Breast epithelium (tissue), 4 donors: ENCODE data around the gene ANKRD33. TPM values are rescaled to one million over a fixed set of nuclear protein-coding genes. Genes with fewer than 3 reads are reported as not detected.

ENCODE experiments used
- DNase-seq, 2 donors: peaks; one replicate each; pipeline ENCODE4 v3.0.0-alpha.2; 2019; ENCODE audit warnings: low spot score in 2 of 2
- H3K27ac ChIP-seq, 2 donors: fragments of 200-600 bp; sonication (generic) in 1 of 2; one replicate each; pipeline ENCODE4 v1.5.1; 2016 to 2019; ENCODE audit warnings: mild to moderate bottlenecking in 1 of 2
- H3K27me3 ChIP-seq, 2 donors: fragments of 200-600 bp; sonication (generic) in 1 of 2; one replicate each; pipeline versions ENCODE4 v1.5.1 to v1.6.0; 2017 to 2019; ENCODE audit warnings: control low read depth in 1 of 2, mild to moderate bottlenecking in 1 of 2
- H3K36me3 ChIP-seq: fragments of 200-600 bp; one replicate; pipeline ENCODE4 v1.5.1; 2019
- H3K4me1 ChIP-seq, 2 donors: fragments of 200-600 bp; sonication (generic); one replicate each; pipeline ENCODE4 v1.5.1; 2016 to 2019; ENCODE audit warnings: control low read depth in 1 of 2
- H3K4me3 ChIP-seq, 3 donors: fragments of 200-600 bp; sonication (generic); 1 replicate in 2 of 3; 2 replicates in 1 of 3; pipeline ENCODE4 v1.5.1; 2016 to 2019; ENCODE audit warnings: mild to moderate bottlenecking in 3 of 3, moderate library complexity in 2 of 3
- H3K9me3 ChIP-seq, 2 donors: fragments of 200-600 bp; sonication (generic) in 1 of 2; one replicate each; pipeline ENCODE4 v1.5.1; 2016 to 2019; ENCODE audit warnings: control low read depth in 1 of 2
- POLR2A ChIP-seq: fragments of 450-650 bp; IDR thresholded peaks from one replicate; pipeline ENCODE4 v1.6.1; 2016; ENCODE audit warnings: antibody characterized with exemption, mild to moderate bottlenecking, moderate library complexity
- POLR2AphosphoS5 ChIP-seq, 3 donors: sonication (generic); formaldehyde crosslinking; IDR thresholded peaks; one replicate each; pipeline ENCODE4 v1.6.1; 2017; ENCODE audit warnings: antibody characterized with exemption in 3 of 3
- intact Hi-C: fragments of 100-400 bp; cut with DNase I; formaldehyde crosslinking; loops from one replicate; pipeline ENCODE4 v1.15.1; 2023; ENCODE audit warnings: low total_unique reads
- total RNA-seq, 3 donors: library from RNA; depleted of rRNA; stranded (reverse); fragments of >200 nt; gene quantifications; one replicate each; pipeline ENCODE4 v1.1.0, GENCODE V29; 2016
- TF ChIP-seq, protein P1 (sequence below), 3 donors: fragments of 450-650 bp; IDR thresholded peaks; one replicate each; pipeline ENCODE4 v1.5.1; 2016 to 2017; ENCODE audit warnings: antibody characterized with exemption in 3 of 3, mild to moderate bottlenecking in 3 of 3, moderate library complexity in 3 of 3

The ANKRD33 gene
- total RNA-seq, 3 donors from 2014 or later, result not detected

GRCh38 chr12:51847643-51848325 lies 40.1 kb upstream of the ANKRD33 start:
- peak overlapping the region; percentile 54 to 87 (median 74) for H3K4me3 ChIP-seq
- intact Hi-C loops, result loop anchor here (2.0 kb wide), 1 partner anchor 57 kb away; no protein-coding TSS in a partner anchor
- peaks cover 0 to 4% of the 10 kb centered on the region in 2 donors for H3K27me3 ChIP-seq
- H3K4me1 ChIP-seq, result no peaks in the 10 kb centered on the region
- H3K36me3 ChIP-seq, result no peaks in the 10 kb centered on the region
- TF ChIP-seq POLR2A, result no peak
- TF ChIP-seq, protein P1, sequence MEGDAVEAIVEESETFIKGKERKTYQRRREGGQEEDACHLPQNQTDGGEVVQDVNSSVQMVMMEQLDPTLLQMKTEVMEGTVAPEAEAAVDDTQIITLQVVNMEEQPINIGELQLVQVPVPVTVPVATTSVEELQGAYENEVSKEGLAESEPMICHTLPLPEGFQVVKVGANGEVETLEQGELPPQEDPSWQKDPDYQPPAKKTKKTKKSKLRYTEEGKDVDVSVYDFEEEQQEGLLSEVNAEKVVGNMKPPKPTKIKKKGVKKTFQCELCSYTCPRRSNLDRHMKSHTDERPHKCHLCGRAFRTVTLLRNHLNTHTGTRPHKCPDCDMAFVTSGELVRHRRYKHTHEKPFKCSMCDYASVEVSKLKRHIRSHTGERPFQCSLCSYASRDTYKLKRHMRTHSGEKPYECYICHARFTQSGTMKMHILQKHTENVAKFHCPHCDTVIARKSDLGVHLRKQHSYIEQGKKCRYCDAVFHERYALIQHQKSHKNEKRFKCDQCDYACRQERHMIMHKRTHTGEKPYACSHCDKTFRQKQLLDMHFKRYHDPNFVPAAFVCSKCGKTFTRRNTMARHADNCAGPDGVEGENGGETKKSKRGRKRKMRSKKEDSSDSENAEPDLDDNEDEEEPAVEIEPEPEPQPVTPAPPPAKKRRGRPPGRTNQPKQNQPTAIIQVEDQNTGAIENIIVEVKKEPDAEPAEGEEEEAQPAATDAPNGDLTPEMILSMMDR (IDR thresholded peaks at IDR 0.05), result no peak
- no peak for TF ChIP-seq POLR2AphosphoS5 (IDR thresholded peaks at IDR 0.05)
- no peaks in the 10 kb centered on the region for H3K9me3 ChIP-seq
- H3K27ac ChIP-seq, result peak overlapping the region; percentile 82 to 97
- no peak for DNase-seq

DNA sequence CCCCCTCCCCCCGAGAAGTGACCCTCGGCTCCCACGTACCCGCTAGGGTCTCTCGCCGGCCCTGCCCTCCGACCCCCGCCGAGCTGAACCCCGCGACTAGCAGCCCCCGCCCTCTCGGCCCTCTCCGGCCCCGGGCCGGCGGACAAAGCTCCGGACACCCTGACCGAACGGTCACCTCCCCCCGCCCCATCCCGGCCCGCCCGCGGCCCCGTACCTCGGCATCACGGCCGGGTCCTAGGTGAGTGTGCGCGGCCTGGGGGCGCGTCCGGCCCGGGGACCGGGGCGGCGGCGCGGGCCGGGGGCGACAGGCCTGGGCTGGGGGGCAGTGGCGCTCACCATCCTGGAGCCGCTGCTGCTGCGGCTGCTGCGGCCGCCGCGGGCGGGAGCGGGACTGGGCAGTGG lies 39.6 kb upstream of the ANKRD33 start, which contains the start of gene FIGNL2:
FIGNL2 (minus strand) TSS at position 393 of the 402 bp plus-strand sequence. CDS start 26,305 bp downstream, outside the sequence.
- Histone ChIP-seq H3K36me3 (no peaks in the 10 kb centered on the region), H3K27ac (peak within 1 kb of the TSS; percentile 82 to 97), H3K4me3 (peak within 1 kb of the TSS; percentile 54 to 87 (median 74)), H3K4me1 (no peaks in the 10 kb centered on the region), H3K9me3 (no peaks in the 10 kb centered on the region), H3K27me3 (peaks cover 0 to 4% of the 10 kb centered on the region in 2 donors)
- intact Hi-C loops, result no loop called here
- DNase-seq, result no peak
- no peak for TF ChIP-seq POLR2AphosphoS5 (IDR thresholded peaks at IDR 0.05)

DNA sequence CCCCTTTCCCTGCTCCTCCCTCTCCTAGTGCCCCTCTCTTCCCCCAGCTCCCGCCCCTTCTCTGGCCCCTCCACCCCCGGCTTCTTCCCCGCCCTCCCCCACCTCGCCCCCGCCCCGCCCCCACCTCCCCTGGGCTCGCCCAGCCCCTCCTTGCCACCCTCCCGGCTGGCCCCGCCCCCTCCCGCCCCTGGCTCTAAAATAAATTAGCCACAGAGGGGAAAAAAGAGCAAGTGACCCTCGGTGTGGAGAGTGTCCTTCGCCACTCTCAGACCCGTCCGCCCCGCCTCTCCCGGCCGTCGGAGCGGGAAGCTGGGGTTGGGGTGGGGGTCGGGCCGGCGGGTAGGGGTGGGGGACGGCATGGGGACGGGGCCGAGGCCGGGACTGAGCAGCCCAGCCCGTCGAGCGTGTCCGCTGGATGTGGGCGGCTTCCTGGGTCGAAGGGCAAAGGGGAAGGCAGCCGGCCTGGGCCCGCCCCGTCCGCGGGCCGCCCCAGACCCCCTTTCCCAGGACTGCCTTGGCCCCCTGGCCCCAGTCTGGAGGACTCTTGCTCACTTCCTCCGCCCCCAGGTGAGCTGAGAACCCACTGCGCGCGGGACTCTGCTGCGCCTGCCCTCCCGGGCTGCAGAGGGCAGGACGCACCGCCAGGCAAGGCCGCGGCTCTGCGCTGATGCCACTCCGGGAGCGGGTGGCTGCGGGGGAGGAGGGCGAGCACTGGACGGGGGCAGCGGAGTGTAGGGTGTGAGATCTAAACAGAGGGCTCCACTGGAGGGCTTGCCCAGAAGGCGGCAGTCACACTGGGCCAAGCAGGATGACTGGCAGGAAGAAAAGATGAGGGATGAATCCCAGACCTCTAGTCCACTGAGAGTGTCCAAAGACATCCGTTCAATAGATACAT lies 38.8 kb upstream of the ANKRD33 start:
- H3K4me1 ChIP-seq, result no peaks in the 10 kb centered on the region
- DNase-seq, result no peak
- H3K27ac ChIP-seq, result peak overlapping the region; percentile 82 to 97
- intact Hi-C loops, result no loop called here
- peak overlapping the region; percentile 54 to 87 (median 74) for H3K4me3 ChIP-seq
- H3K27me3 ChIP-seq, result peaks cover 0 to 4% of the 10 kb centered on the region in 2 donors
- TF ChIP-seq POLR2A (no peak), POLR2AphosphoS5 (IDR thresholded peaks at IDR 0.05) (peak in 1 of 3 donors; percentile 45)
- TF ChIP-seq, protein P1 (IDR thresholded peaks at IDR 0.05), result no peak
- no peaks in the 10 kb centered on the region for H3K9me3 ChIP-seq
- no peaks in the 10 kb centered on the region for H3K36me3 ChIP-seq

DNA sequence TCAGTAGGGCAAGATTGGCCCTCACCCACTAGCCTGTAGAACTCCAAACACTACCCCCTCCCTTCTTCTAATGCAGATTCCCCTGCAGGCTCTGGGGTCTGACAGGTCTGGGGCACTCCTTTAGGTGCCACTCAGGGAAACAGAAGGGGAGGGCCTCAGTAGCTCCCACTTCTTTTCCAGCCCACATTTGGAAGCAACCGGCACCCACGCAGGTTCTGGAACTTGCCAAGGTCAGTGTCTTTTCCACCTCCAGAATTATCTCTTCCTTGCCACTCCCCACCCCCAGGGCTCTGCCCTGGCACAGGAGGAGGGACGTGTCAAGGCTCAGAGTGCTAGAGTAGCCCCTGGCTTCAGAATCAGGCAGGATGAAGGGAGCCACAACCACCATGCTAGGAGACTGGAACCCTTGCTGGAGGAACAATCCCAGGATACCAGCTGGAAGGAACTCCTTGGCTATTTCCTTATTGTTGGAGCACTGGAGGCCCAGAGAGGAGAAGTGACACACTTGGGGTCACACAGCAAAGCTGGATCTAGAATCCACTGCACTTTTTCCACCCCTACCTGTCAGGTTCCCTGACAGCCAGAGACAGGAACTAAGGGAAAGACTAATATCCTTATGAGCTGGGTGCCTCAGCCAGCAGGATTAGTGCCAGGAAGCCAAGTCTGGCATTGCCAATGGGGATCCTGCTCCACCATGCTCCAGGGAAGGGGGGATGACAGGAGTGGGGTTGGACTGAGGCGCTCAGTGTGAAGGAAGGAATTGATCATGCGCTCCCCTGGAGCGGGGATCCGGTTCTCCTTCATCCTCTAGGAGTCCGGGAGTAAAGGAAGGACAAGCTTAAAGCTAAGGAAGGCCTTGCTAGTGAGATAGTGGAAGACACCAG lies 37.6 kb upstream of the ANKRD33 start:
- H3K4me1 ChIP-seq, result no peaks in the 10 kb centered on the region
- intact Hi-C loops, result no loop called here
- peak overlapping the region; percentile 82 to 97 for H3K27ac ChIP-seq
- H3K27me3 ChIP-seq, result peaks cover 0 to 4% of the 10 kb centered on the region in 2 donors
- H3K4me3 ChIP-seq, result peak overlapping the region in 1 of 3 donors; percentile 87
- H3K36me3 ChIP-seq, result no peaks in the 10 kb centered on the region
- no peak for TF ChIP-seq POLR2A
- no peak for TF ChIP-seq POLR2AphosphoS5 (IDR thresholded peaks at IDR 0.05)
- TF ChIP-seq, protein P1 (IDR thresholded peaks at IDR 0.05), result no peak
- no peak for DNase-seq
- no peaks in the 10 kb centered on the region for H3K9me3 ChIP-seq

GRCh38 chr12:51850965-51851299 lies 37.0 kb upstream of the ANKRD33 start:
- Histone ChIP-seq H3K27ac (peak overlapping the region; percentile 25 to 97), H3K27me3 (peaks cover 0 to 4% of the 10 kb centered on the region in 2 donors), H3K9me3 (no peaks in the 10 kb centered on the region), H3K4me1 (no peaks in the 10 kb centered on the region), H3K4me3 (no peak overlapping the region), H3K36me3 (no peaks in the 10 kb centered on the region)
- TF ChIP-seq POLR2A, result no peak
- TF ChIP-seq, protein P1 (IDR thresholded peaks at IDR 0.05), result no peak
- no peak for TF ChIP-seq POLR2AphosphoS5 (IDR thresholded peaks at IDR 0.05)
- DNase-seq, result no peak
- intact Hi-C loops, result no loop called here
